SH-SY5Y (cell line): ENCODE measurements around the gene TPI1.

Experiments
- GATA2 ChIP-seq: IDR thresholded peaks from 2 replicates; pipeline ENCODE4 v1.6.1; 2011; ENCODE audit warnings: mild to moderate bottlenecking, low read depth, low read length
- GATA3 ChIP-seq: IDR thresholded peaks from 2 replicates; pipeline ENCODE4 v1.6.1; 2011; ENCODE audit warnings: low read depth, mild to moderate bottlenecking, low read length, moderate library complexity

Gene TPI1

GRCh38 chr12:6867413-6868210 is at the start of gene TPI1:
TPI1 (plus strand) TSS chr12:6867531; CDS start chr12:6867567, 36 bp downstream.
- TF ChIP-seq GATA3 (no peak), GATA2 (no peak)

- TF ChIP-seq GATA2 (no peak), GATA3 (no peak)
Observed at GRCh38 chr12:6817662-6818157, 49.6 kb upstream of the TPI1 start.

GRCh38 chr12:6818222-6818621 is 49.1 kb upstream of the TPI1 start:
- TF ChIP-seq GATA2 (no peak), GATA3 (no peak)

- no peak for TF ChIP-seq GATA2
- TF ChIP-seq GATA3, result no peak
Observed at GRCh38 chr12:6818645-6819044, 48.7 kb upstream of the TPI1 start.

- TF ChIP-seq GATA2 (no peak), GATA3 (no peak)
Observed at GRCh38 chr12:6819106-6820030, 48.0 kb upstream of the TPI1 start.

GRCh38 chr12:6820166-6820565 is 47.2 kb upstream of the TPI1 start:
- TF ChIP-seq GATA3, result no peak
- TF ChIP-seq GATA2, result no peak

- TF ChIP-seq GATA2 (no peak), GATA3 (no peak)
Observed at GRCh38 chr12:6821591-6822425, 45.5 kb upstream of the TPI1 start, which contains the start of gene GPR162. GPR162 (plus strand) TSS chr12:6821821; CDS start chr12:6823899, 2,078 bp downstream.

- TF ChIP-seq GATA3 (no peak), GATA2 (no peak)
Observed at GRCh38 chr12:6822426-6823135, 44.8 kb upstream of the TPI1 start.

- TF ChIP-seq GATA2 (no peak), GATA3 (no peak)
Observed at GRCh38 chr12:6823182-6824084, 43.9 kb upstream of the TPI1 start.

GRCh38 chr12:6824085-6824775 is 43.1 kb upstream of the TPI1 start:
- TF ChIP-seq GATA3, result no peak

GRCh38 chr12:6824901-6825381 is 42.4 kb upstream of the TPI1 start:
- TF ChIP-seq GATA2 (no peak), GATA3 (no peak)
